CD4-positive, alpha-beta T cell treated with Interleukin-17A for 4 hours (primary cell): ENCODE results near the gene KCNH8.

Experiments
- DNase-seq: peaks from one replicate; pipeline ENCODE4 v3.0.0-alpha.2; 2020; ENCODE audit warnings: mixed read lengths

Gene KCNH8

GRCh38 chr3:19506171-19506570, 357.9 kb downstream of the KCNH8 start:
- no peak for DNase-seq

- no peak for DNase-seq
Measured at GRCh38 chr3:19522305-19522704, 374.0 kb downstream of the KCNH8 start.

GRCh38 chr3:19526071-19526470, 377.8 kb downstream of the KCNH8 start:
- DNase-seq = no peak

GRCh38 chr3:19527746-19528145, 379.4 kb downstream of the KCNH8 start:
- DNase-seq = no peak

- no peak for DNase-seq
Measured at GRCh38 chr3:19531426-19531825, 383.1 kb downstream of the KCNH8 start.

GRCh38 chr3:19539518-19540392, 391.4 kb downstream of the KCNH8 start:
- DNase-seq = no peak

GRCh38 chr3:19540464-19540863, 392.2 kb downstream of the KCNH8 start:
- DNase-seq = no peak

GRCh38 chr3:19541284-19541683, 393.0 kb downstream of the KCNH8 start:
- no peak for DNase-seq

GRCh38 chr3:19543212-19543841, 395.0 kb downstream of the KCNH8 start:
- no peak for DNase-seq

- no peak for DNase-seq
Measured at GRCh38 chr3:19547665-19548464, 399.6 kb downstream of the KCNH8 start.

- no peak for DNase-seq
Measured at GRCh38 chr3:19559724-19560442, 411.6 kb downstream of the KCNH8 start.

- no peak for DNase-seq
Measured at GRCh38 chr3:19573644-19574043, 425.3 kb downstream of the KCNH8 start.

- no peak for DNase-seq
Measured at GRCh38 chr3:19574268-19574667, 426.0 kb downstream of the KCNH8 start.

- no peak for DNase-seq
Measured at GRCh38 chr3:19576343-19576742, 428.0 kb downstream of the KCNH8 start.
